Measurements from ENCODE around the gene ANKRD62.

- TF ChIP-seq CTCF (IDR thresholded peaks at IDR 0.05; ENCODE audit: insufficient read depth, low read length, poor library complexity, severe bottlenecking): no peak
- no peak for TF ChIP-seq EZH2phosphoT487 (conservative IDR thresholded peaks at IDR 0.05; ENCODE audit: low read length)
These were observed 7.6 kb downstream of the ANKRD62 start for GRCh38 chr18:12101266-12101665.
